DOHH2 (cell line): ENCODE results near the gene RAB19.

Experiments used
- H3F3A ChIP-seq: fragments of 200-600 bp; sonication (generic), shearing (Covaris generic); 2 replicates; pipeline ENCODE4 v1.6.0; 2016; ENCODE audit warnings: antibody characterized with exemption, mild to moderate bottlenecking; ENCODE audit not compliant: control insufficient read depth, insufficient read depth
- H3K27ac ChIP-seq: fragments of 200-600 bp; sonication (generic); 2 replicates; pipeline ENCODE4 v1.5.1; 2014; ENCODE audit warnings: low read depth, mild to moderate bottlenecking, low read length, moderate library complexity
- H3K27me3 ChIP-seq: fragments of 200-600 bp; sonication (generic); 2 replicates; pipeline ENCODE4 v1.6.1; 2014; ENCODE audit warnings: mild to moderate bottlenecking, low read length, mixed read lengths; ENCODE audit not compliant: control insufficient read depth
- H3K36me3 ChIP-seq: fragments of 200-600 bp; sonication (generic); 2 replicates; pipeline ENCODE4 v1.6.1; 2014; ENCODE audit warnings: mild to moderate bottlenecking, low read length, moderate library complexity, mixed read lengths; ENCODE audit not compliant: control insufficient read depth
- H3K4me1 ChIP-seq: fragments of 200-600 bp; sonication (generic); 2 replicates; pipeline ENCODE4 v1.6.1; 2014; ENCODE audit warnings: mild to moderate bottlenecking, low read length, mixed read lengths; ENCODE audit not compliant: control insufficient read depth
- H3K4me2 ChIP-seq: fragments of 200-600 bp; sonication (generic); 2 replicates; pipeline ENCODE4 v1.6.0; 2014; ENCODE audit warnings: mild to moderate bottlenecking, low read length, moderate library complexity
- H3K4me3 ChIP-seq: fragments of 200-600 bp; sonication (generic); 2 replicates; pipeline ENCODE4 v1.5.1; 2014; ENCODE audit warnings: mild to moderate bottlenecking, low read length, mixed read lengths
- H3K79me2 ChIP-seq: fragments of 200-600 bp; sonication (generic); 2 replicates; pipeline ENCODE4 v1.6.1; 2014; ENCODE audit warnings: mild to moderate bottlenecking, low read length, mixed read lengths; ENCODE audit not compliant: control insufficient read depth
- H3K9me2 ChIP-seq: fragments of 200-600 bp; sonication (generic); replicated peaks from 2 replicates; pipeline ENCODE4 v1.6.1; 2014; ENCODE audit warnings: mild to moderate bottlenecking, low read length, mixed read lengths; ENCODE audit not compliant: control insufficient read depth
- H3K9me3 ChIP-seq: fragments of 200-600 bp; sonication (generic); 2 replicates; pipeline ENCODE4 v1.6.1; 2014; ENCODE audit warnings: antibody characterized with exemption, low read length, mixed read lengths; ENCODE audit not compliant: control insufficient read depth, insufficient read depth
- H4K20me1 ChIP-seq: fragments of 200-600 bp; sonication (generic); 2 replicates; pipeline ENCODE4 v1.6.0; 2014; ENCODE audit warnings: low read depth, mild to moderate bottlenecking, antibody characterized with exemption, low read length, moderate library complexity; ENCODE audit not compliant: control insufficient read depth, insufficient read depth
- EZH2phosphoT487 ChIP-seq: fragments of 200-600 bp; sonication (generic); IDR thresholded peaks from 2 replicates; pipeline ENCODE4 v1.6.1; 2017; ENCODE audit warnings: borderline replicate concordance, mild to moderate bottlenecking, antibody characterized with exemption, low read length, moderate library complexity, mixed read lengths
- TF ChIP-seq, protein P1 (sequence below): fragments of 200-600 bp; sonication (generic); IDR thresholded peaks from one replicate; pipeline ENCODE4 v1.5.1; 2014; ENCODE audit warnings: antibody characterized with exemption, mild to moderate bottlenecking, low read depth, low read length; ENCODE audit not compliant: poor library complexity, severe bottlenecking

The RAB19 gene

DNA sequence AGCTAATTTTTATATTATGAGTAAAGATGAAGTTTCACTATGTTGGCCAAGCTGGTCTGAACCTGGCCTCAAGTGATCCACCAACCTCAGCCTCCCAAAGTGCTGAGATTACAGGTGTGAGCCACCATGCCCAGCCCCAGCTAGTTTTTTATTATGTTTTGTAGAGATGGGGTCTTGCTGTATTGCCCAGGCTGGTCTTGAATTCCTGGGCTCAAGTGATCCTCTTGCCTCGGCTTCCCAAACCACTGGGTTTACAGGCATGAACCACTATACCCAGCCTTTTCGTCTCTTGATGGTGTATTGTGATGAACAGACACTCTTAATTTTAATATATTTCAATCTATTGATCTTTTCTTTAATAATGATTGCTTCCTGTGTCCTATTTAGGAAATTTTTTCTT lies 17.7 kb downstream of the RAB19 start:
- TF ChIP-seq EZH2phosphoT487: no peak
- TF ChIP-seq, protein P1, sequence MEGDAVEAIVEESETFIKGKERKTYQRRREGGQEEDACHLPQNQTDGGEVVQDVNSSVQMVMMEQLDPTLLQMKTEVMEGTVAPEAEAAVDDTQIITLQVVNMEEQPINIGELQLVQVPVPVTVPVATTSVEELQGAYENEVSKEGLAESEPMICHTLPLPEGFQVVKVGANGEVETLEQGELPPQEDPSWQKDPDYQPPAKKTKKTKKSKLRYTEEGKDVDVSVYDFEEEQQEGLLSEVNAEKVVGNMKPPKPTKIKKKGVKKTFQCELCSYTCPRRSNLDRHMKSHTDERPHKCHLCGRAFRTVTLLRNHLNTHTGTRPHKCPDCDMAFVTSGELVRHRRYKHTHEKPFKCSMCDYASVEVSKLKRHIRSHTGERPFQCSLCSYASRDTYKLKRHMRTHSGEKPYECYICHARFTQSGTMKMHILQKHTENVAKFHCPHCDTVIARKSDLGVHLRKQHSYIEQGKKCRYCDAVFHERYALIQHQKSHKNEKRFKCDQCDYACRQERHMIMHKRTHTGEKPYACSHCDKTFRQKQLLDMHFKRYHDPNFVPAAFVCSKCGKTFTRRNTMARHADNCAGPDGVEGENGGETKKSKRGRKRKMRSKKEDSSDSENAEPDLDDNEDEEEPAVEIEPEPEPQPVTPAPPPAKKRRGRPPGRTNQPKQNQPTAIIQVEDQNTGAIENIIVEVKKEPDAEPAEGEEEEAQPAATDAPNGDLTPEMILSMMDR: no peak
- no peaks in the 10 kb centered on the region for H3K36me3 ChIP-seq
- no peaks in the 10 kb centered on the region for H3K79me2 ChIP-seq
- peaks cover 6% of the 10 kb centered on the region; the same call in 1 of the 2 replicates for H3K27me3 ChIP-seq
- no peaks in the 10 kb centered on the region for H3K9me3 ChIP-seq
- H3K27ac ChIP-seq: no peak overlapping the region
- no peaks in the 10 kb centered on the region for H3F3A ChIP-seq
- no peaks in the 10 kb centered on the region for H3K9me2 ChIP-seq
- H3K4me3 ChIP-seq: no peak overlapping the region
- no peaks in the 10 kb centered on the region for H3K4me1 ChIP-seq
- no peaks in the 10 kb centered on the region for H4K20me1 ChIP-seq
- no peak overlapping the region for H3K4me2 ChIP-seq

DNA sequence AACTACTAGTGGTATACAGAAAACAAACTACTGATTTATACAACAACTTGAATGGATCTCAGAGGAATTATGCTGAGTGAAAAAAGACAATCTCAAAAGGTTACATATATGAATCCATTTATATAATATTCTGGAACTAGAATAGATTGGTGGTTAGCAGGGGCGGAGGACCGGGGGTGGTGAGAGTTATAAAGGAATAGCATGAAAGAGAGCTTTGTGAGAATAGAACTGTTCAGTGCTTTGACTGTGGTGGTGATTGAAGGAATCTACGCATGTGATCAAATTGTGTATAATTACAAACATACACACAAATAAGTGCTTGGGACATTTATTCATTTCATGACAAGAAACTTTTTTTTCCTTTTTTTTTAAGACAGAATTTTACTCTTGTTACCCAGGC lies 19.6 kb downstream of the RAB19 start:
- TF ChIP-seq, protein P1: no peak
- no peak for TF ChIP-seq EZH2phosphoT487
- H3F3A ChIP-seq: no peaks in the 10 kb centered on the region
- H3K4me2 ChIP-seq: no peak overlapping the region
- no peaks in the 10 kb centered on the region for H3K79me2 ChIP-seq
- no peaks in the 10 kb centered on the region for H3K4me1 ChIP-seq
- H3K9me2 ChIP-seq: no peaks in the 10 kb centered on the region
- H3K4me3 ChIP-seq: no peak overlapping the region
- no peaks in the 10 kb centered on the region for H3K9me3 ChIP-seq
- no peaks in the 10 kb centered on the region for H3K36me3 ChIP-seq
- no peaks in the 10 kb centered on the region for H3K27me3 ChIP-seq
- no peak overlapping the region for H3K27ac ChIP-seq
- H4K20me1 ChIP-seq: no peaks in the 10 kb centered on the region

DNA sequence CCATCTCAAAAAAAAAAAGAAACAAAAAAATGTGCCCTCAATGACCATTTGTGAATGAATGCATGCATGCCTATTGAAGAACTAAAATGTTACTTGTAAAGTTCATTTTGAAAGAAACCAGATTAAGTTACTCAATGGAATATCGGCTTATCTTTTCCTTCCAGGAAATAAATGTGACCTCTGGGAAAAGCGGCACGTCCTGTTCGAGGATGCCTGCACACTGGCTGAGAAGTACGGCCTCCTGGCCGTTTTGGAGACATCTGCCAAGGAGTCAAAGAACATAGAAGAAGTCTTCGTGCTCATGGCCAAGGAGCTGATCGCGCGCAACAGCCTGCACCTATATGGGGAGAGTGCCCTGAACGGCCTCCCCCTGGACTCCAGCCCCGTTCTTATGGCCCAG lies 21.9 kb downstream of the RAB19 start:
- no peaks in the 10 kb centered on the region for H3K27me3 ChIP-seq
- H3K27ac ChIP-seq: no peak overlapping the region
- H3K4me2 ChIP-seq: no peak overlapping the region
- no peaks in the 10 kb centered on the region for H3K79me2 ChIP-seq
- TF ChIP-seq, protein P1: no peak
- no peak overlapping the region for H3K4me3 ChIP-seq
- no peaks in the 10 kb centered on the region for H4K20me1 ChIP-seq
- H3F3A ChIP-seq: no peaks in the 10 kb centered on the region
- H3K9me2 ChIP-seq: no peaks in the 10 kb centered on the region
- H3K36me3 ChIP-seq: no peaks in the 10 kb centered on the region
- H3K9me3 ChIP-seq: no peaks in the 10 kb centered on the region
- no peaks in the 10 kb centered on the region for H3K4me1 ChIP-seq

DNA sequence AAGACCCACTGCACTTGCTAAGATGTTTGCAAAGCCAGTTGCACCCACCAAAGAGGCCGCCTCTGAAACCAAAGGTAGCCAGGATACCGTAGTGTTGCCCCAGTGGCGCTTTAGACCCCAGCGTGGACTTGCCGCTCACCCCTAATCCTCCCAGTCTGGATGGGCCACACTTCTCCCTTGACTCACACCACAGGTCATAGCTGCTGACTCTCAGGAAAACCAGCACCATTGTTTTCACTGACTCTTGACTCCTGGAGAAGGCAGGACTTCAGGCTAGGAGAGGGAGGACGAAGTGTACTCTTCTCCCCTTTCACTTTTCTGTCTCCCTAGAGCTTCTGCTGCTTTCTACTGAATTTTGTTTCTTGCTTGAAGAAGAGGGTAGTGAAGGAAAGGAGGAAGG lies 22.3 kb downstream of the RAB19 start:
- no peak overlapping the region for H3K4me3 ChIP-seq
- TF ChIP-seq, protein P1: no peak
- no peak for TF ChIP-seq EZH2phosphoT487
- H3K9me2 ChIP-seq: no peaks in the 10 kb centered on the region
- H3K4me1 ChIP-seq: no peaks in the 10 kb centered on the region
- H3K9me3 ChIP-seq: no peaks in the 10 kb centered on the region
- no peaks in the 10 kb centered on the region for H4K20me1 ChIP-seq
- no peaks in the 10 kb centered on the region for H3K36me3 ChIP-seq
- H3K79me2 ChIP-seq: no peaks in the 10 kb centered on the region
- no peaks in the 10 kb centered on the region for H3F3A ChIP-seq
- H3K27ac ChIP-seq: no peak overlapping the region
- H3K27me3 ChIP-seq: no peaks in the 10 kb centered on the region
- no peak overlapping the region for H3K4me2 ChIP-seq
